Measurements from ENCODE around the gene NFIX. TPM values are rescaled to one million over a fixed set of nuclear protein-coding genes. Genes with fewer than 3 reads are reported as not detected.

NFIX gene
- total and polyA plus RNA-seq, 9 of the 15 experiments (the other 6 are each of a cell fraction or from before 2014, with no cell fraction given), result 0.28 to 26.8 (median 5.4) TPM

GRCh38 chr19:12985049-12985776, 10.1 kb upstream of the NFIX start (continued):
- TF ChIP-seq FOXP4 (CRISPR knock-in tag; IDR thresholded peaks at IDR 0.05; ENCODE audit: borderline replicate concordance), result no peak
- TF ChIP-seq USF2 (CRISPR knock-in tag; IDR thresholded peaks at IDR 0.05), result peak; percentile 90
- TF ChIP-seq TGIF2 (CRISPR knock-in tag; IDR thresholded peaks at IDR 0.05), result no peak
- TF ChIP-seq CBFA2T2 (conservative IDR thresholded peaks at IDR 0.05), result peak; percentile 73
- no peak for TF ChIP-seq MYNN (IDR thresholded peaks at IDR 0.05)
- TF ChIP-seq MYNN (CRISPR knock-in tag; IDR thresholded peaks at IDR 0.05), result no peak
- TF ChIP-seq MNT (conservative IDR thresholded peaks at IDR 0.05), result peak; percentile 97 to 99
- TF ChIP-seq MEIS2 (IDR thresholded peaks at IDR 0.05; ENCODE audit: partially characterized antibody), result peak; percentile 26
- no peak for TF ChIP-seq ZBTB9 (CRISPR knock-in tag; IDR thresholded peaks at IDR 0.05)
- 0 out of 2 replicates have a peak, but pooled peaks have one; percentile 23 for TF ChIP-seq KLF13 (tag; IDR thresholded peaks at IDR 0.05; ENCODE audit: borderline replicate concordance, low read depth)
- peak in 1 of 2 experiments; percentile 97; a peak in 2 of 4 replicates for TF ChIP-seq HDAC1 (IDR thresholded peaks at IDR 0.05)
- TF ChIP-seq CLOCK (CRISPR knock-in tag; IDR thresholded peaks at IDR 0.05; ENCODE audit: borderline replicate concordance), result no peak
- TF ChIP-seq COPS2 (conservative IDR thresholded peaks at IDR 0.05), result no peak
- no peak for TF ChIP-seq WHSC1 (IDR thresholded peaks at IDR 0.05; ENCODE audit: low read length)
- no peak for TF ChIP-seq GATA2 (CRISPR knock-in tag; IDR thresholded peaks at IDR 0.05)
- peak; percentile 61; the same call in 1 of the 2 replicates for TF ChIP-seq ETS1 (conservative IDR thresholded peaks at IDR 0.05; ENCODE audit: control insufficient read depth, low read depth, low read length)
